Stimulated activated CD8-positive, alpha-beta memory T cell treated with anti-CD3 and anti-CD28 coated beads, Interleukin-12 subunit alpha, Interleukin-12 subunit beta, amount 100 ng/mL, for 1 hour (primary cell): ENCODE data around the gene STK39.

Source experiments
- DNase-seq: peaks from one replicate; pipeline ENCODE4 v3.0.0-alpha.2; 2020; ENCODE audit warnings: low read depth

The STK39 gene

DNA sequence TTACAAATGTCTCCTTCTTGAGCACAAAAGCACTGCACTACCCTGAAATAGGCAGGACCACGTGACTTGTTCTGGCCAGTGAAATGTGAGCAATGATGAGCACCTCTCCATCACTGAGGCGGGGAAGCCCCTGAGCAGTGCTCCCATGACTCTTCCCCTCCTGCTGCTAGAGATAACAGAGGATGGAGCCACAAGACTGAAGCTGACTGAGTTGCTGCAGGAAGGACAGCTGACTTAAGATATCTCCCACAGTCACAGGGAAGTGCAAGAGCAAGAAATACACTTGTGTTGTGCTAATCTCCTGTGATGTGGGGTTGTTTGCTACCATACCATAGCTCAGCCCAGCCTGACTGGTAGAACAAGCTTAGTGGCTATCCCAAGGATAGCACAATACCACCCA, 38.7 kb downstream of the STK39 start:
- DNase-seq: no peak

DNA sequence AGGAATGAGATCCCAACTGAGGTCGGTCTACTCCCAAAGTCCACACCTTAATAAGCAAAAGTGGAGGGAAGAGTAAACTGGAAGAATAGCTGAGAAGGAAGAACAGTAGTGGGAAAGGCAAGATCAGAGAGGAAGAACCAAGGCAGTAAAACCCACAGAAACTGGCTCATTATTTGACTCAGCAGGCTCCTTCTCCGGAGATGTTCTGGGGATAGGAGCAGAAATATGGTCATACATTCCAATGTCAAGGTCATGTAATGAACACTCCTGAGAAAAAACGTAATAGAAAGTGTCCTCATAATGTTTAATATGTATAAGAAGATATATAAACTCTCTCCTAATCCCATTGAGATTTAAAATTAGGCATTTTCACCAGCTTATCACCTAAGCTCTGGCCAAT, 39.5 kb downstream of the STK39 start:
- no peak for DNase-seq

GRCh38 chr2:168203762-168204693, 43.4 kb downstream of the STK39 start:
- no peak for DNase-seq

- no peak for DNase-seq
Observed at GRCh38 chr2:168201584-168202116, 45.7 kb downstream of the STK39 start.

DNA sequence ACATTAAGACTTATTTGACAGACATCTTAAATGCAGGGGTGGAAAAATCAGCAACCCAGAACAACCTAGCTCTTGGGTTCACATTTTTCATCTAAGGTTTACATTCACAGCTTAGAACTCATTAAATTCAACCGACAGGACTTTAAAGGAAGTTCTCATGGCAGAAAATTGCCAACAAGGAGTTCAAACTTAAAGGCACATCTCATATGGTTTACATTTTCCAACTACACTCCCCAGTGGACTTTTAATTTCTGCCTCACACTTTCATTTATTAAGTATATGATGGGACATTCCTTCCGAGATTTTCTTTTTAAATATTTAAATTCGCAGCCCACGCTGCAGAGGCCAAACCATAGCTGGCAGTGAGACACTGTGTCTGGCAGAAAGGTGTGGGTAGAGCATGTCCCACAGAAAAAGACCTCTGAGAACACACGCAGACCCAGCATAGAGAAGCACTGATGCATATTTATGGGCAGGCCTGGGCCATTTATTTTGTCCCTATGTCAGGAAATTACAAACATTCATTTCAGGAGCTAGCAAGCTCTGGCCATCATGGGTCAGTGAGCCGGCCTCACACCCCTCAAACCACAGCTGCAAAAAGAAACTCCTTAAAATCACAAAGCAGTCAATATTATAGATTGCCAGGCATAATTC, 46.3 kb downstream of the STK39 start:
- DNase-seq: no peak

DNA sequence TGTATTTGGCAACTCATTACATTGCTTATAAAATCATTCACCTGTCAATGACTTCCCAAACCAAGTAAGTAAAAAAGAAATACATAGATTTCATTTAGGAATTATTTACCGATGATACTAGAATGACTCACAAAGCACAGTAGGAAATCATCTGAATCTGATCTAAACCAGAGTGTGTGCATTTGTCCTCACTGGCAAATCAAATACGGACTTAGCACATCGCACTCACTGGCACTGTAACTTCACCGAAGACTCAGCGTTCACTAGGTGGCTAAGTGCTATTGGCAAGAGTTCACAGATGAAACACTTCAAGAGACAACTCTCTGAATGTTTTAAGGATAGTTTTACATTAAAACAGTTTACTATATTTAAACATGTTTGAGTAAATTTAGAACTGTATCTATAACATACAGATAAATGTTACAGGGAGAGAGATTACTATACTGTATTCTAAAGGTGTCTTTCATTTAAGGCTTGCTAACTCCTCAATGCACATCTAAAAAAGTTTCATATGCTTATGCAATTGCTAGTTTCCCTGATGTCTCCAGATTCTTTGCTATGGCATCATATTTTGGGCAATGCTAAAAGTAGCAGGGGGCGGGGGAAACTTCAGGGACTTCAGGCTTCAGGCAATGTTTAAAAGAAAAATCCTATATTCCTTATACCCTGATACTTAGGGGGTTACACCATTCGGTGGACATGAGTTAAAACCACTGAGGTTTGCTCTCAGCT, 48.8 kb downstream of the STK39 start:
- no peak for DNase-seq

DNA sequence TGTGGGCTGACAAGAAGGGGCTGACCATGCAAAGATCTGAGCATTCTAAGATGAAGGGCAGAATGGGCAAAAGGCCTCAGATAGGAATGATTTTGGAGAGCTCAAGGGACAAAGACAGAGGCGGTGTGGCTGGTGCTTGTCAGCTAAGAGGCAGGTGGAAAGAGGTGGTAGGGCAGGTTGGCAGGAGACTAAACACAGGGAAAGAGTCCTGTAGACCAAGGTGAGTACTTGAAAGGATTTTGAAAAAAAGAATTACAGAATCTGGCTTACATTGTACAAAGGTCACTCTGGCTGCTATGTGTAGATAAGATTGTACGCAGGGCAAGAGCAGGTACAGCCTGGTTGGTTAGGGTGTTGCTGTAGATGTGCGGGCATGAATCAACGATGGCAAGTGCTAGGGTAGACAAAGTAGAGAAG, 50.6 kb downstream of the STK39 start:
- DNase-seq: no peak

GRCh38 chr2:168194784-168195522, 52.4 kb downstream of the STK39 start:
- no peak for DNase-seq

- no peak for DNase-seq
Observed at GRCh38 chr2:168192839-168193616, 54.4 kb downstream of the STK39 start.

GRCh38 chr2:168191955-168192785, 55.2 kb downstream of the STK39 start:
- DNase-seq: no peak

GRCh38 chr2:168190590-168191336, 56.6 kb downstream of the STK39 start:
- no peak for DNase-seq

DNA sequence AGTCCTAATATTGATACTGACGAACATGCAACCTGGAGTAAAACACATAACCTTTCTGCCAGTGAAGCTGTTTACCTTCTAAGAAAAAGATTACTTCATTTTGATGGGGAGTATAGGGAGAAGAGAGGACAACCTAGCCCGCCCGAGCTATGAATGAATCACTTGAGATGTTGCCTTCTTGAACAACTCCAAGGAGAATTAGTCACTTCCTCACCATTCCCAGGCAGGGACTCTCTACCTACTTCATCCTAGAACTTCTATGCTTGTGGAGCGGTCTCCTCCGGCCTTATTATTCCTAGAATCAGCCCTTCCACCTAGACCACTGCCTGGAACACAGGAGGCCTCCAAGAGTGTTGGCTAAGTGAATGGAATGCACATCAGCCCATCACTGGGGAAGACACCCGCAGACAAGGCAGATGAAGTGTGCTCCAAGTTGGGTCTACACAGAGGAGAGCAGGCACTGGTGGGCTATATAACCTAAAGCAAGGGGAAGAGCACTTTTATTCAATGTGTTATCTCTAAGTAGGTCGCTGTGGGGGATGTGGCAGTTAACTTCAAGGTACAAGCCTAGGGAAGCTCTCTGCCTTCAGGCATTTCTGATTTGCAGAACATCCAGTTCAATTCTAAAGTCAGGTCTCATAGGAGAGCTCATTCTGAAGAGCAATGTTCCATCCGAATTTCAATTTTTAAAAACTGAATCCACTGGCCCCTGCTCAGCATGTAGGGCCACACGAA, 57.4 kb downstream of the STK39 start:
- DNase-seq: no peak

GRCh38 chr2:168188002-168188401, 59.4 kb downstream of the STK39 start:
- DNase-seq: no peak

DNA sequence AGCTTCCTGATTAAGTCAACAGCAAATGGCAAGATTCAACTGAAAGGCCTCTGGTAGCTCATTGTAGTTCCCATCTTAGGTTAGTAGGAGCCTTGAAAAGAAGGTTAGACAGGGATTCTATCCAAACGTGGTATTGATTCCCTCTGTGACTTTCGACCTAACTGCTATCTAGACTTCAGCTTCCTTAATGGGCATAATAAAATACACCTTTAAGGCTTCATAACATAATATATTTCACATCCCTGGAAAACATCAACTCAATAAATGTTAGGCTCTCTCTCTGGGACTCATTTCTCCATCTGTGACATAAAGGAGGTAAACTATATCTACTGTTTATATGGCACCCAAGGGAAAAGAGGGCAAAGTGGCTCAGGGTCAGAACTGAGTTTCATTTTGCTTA, 60.9 kb downstream of the STK39 start:
- DNase-seq: no peak

GRCh38 chr2:168185583-168186274, 61.7 kb downstream of the STK39 start:
- no peak for DNase-seq

GRCh38 chr2:168184681-168185513, 62.5 kb downstream of the STK39 start:
- no peak for DNase-seq
